ENCODE measurements around the gene SH3TC1.

Gene SH3TC1

GRCh38 chr4:8227771-8228318, 28.8 kb downstream of the SH3TC1 start:
- Histone ChIP-seq H3K4me1 (ENCODE audit: control insufficient read depth in 5 of 5, insufficient read depth in 5 of 5, low read length in 5 of 5) (peaks cover 3 to 42% (median 20%) of the 10 kb centered on the region in 5 donors), H3K27ac (ENCODE audit: low read depth, low read length) (peak overlapping the region; percentile 69), H3K27me3 (ENCODE audit: control insufficient read depth in 5 of 5, insufficient read depth in 4 of 5, low read length in 5 of 5) (no peaks in the 10 kb centered on the region), H3K9me3 (ENCODE audit: control insufficient read depth in 5 of 5, low read length in 5 of 5) (no peaks in the 10 kb centered on the region), H3K9ac (ENCODE audit: low read length in 5 of 5) (no peak overlapping the region), H3K4me3 (ENCODE audit: low read depth in 1 of 5, low read length in 5 of 5) (peak overlapping the region in 1 of 5 donors; percentile 8), H3K36me3 (ENCODE audit: control insufficient read depth in 5 of 5, insufficient read depth in 5 of 5, low read length in 5 of 5) (peaks cover 0 to 62% (median 26%) of the 10 kb centered on the region in 5 donors)

- peak overlapping the region in 1 of 5 donors; percentile 8 for H3K4me3 ChIP-seq (ENCODE audit: low read depth in 1 of 5, low read length in 5 of 5)
- peaks cover 3 to 42% (median 20%) of the 10 kb centered on the region in 5 donors for H3K4me1 ChIP-seq (ENCODE audit: control insufficient read depth in 5 of 5, insufficient read depth in 5 of 5, low read length in 5 of 5)
- no peaks in the 10 kb centered on the region for H3K27me3 ChIP-seq (ENCODE audit: control insufficient read depth in 5 of 5, insufficient read depth in 4 of 5, low read length in 5 of 5)
- H3K9me3 ChIP-seq (ENCODE audit: control insufficient read depth in 5 of 5, low read length in 5 of 5): no peaks in the 10 kb centered on the region
- H3K9ac ChIP-seq (ENCODE audit: low read length in 5 of 5): peak overlapping the region in 1 of 5 donors; percentile 49
- H3K27ac ChIP-seq (ENCODE audit: low read depth, low read length): peak overlapping the region; percentile 69
- H3K36me3 ChIP-seq (ENCODE audit: control insufficient read depth in 5 of 5, insufficient read depth in 5 of 5, low read length in 5 of 5): peaks cover 0 to 62% (median 27%) of the 10 kb centered on the region in 5 donors
Observed at GRCh38 chr4:8228319-8229250, 29.5 kb downstream of the SH3TC1 start.

- H3K36me3 ChIP-seq (ENCODE audit: control insufficient read depth in 5 of 5, insufficient read depth in 5 of 5, low read length in 5 of 5): peaks cover 0 to 62% (median 30%) of the 10 kb centered on the region in 5 donors
- H3K27me3 ChIP-seq (ENCODE audit: control insufficient read depth in 5 of 5, insufficient read depth in 4 of 5, low read length in 5 of 5): no peaks in the 10 kb centered on the region
- no peak overlapping the region for H3K4me3 ChIP-seq (ENCODE audit: low read depth in 1 of 5, low read length in 5 of 5)
- peak overlapping the region; percentile 69 for H3K27ac ChIP-seq (ENCODE audit: low read depth, low read length)
- H3K9me3 ChIP-seq (ENCODE audit: control insufficient read depth in 5 of 5, low read length in 5 of 5): no peaks in the 10 kb centered on the region
- peaks cover 3 to 42% (median 20%) of the 10 kb centered on the region in 5 donors for H3K4me1 ChIP-seq (ENCODE audit: control insufficient read depth in 5 of 5, insufficient read depth in 5 of 5, low read length in 5 of 5)
- no peak overlapping the region for H3K9ac ChIP-seq (ENCODE audit: low read length in 5 of 5)
Observed at GRCh38 chr4:8229331-8229975, 30.4 kb downstream of the SH3TC1 start.

- no peak overlapping the region for H3K4me3 ChIP-seq (ENCODE audit: low read depth in 1 of 5, low read length in 5 of 5)
- H3K9ac ChIP-seq (ENCODE audit: low read length in 5 of 5): no peak overlapping the region
- H3K9me3 ChIP-seq (ENCODE audit: control insufficient read depth in 5 of 5, low read length in 5 of 5): no peaks in the 10 kb centered on the region
- peaks cover 3 to 36% (median 17%) of the 10 kb centered on the region in 5 donors for H3K4me1 ChIP-seq (ENCODE audit: control insufficient read depth in 5 of 5, insufficient read depth in 5 of 5, low read length in 5 of 5)
- H3K36me3 ChIP-seq (ENCODE audit: control insufficient read depth in 5 of 5, insufficient read depth in 5 of 5, low read length in 5 of 5): peaks cover 0 to 62% (median 30%) of the 10 kb centered on the region in 5 donors
- H3K27me3 ChIP-seq (ENCODE audit: control insufficient read depth in 5 of 5, insufficient read depth in 4 of 5, low read length in 5 of 5): no peaks in the 10 kb centered on the region
- no peak overlapping the region for H3K27ac ChIP-seq (ENCODE audit: low read depth, low read length)
Observed at GRCh38 chr4:8230033-8230432, 30.9 kb downstream of the SH3TC1 start.

- no peak overlapping the region for H3K9ac ChIP-seq (ENCODE audit: low read length in 5 of 5)
- no peak overlapping the region for H3K27ac ChIP-seq (ENCODE audit: low read depth, low read length)
- peaks cover 0 to 66% (median 34%) of the 10 kb centered on the region in 5 donors for H3K36me3 ChIP-seq (ENCODE audit: control insufficient read depth in 5 of 5, insufficient read depth in 5 of 5, low read length in 5 of 5)
- no peaks in the 10 kb centered on the region for H3K27me3 ChIP-seq (ENCODE audit: control insufficient read depth in 5 of 5, insufficient read depth in 4 of 5, low read length in 5 of 5)
- peaks cover 3 to 31% (median 13%) of the 10 kb centered on the region in 5 donors for H3K4me1 ChIP-seq (ENCODE audit: control insufficient read depth in 5 of 5, insufficient read depth in 5 of 5, low read length in 5 of 5)
- H3K4me3 ChIP-seq (ENCODE audit: low read depth in 1 of 5, low read length in 5 of 5): no peak overlapping the region
- H3K9me3 ChIP-seq (ENCODE audit: control insufficient read depth in 5 of 5, low read length in 5 of 5): no peaks in the 10 kb centered on the region
Observed at GRCh38 chr4:8230891-8231290, 31.8 kb downstream of the SH3TC1 start.

- Histone ChIP-seq H3K27me3 (ENCODE audit: control insufficient read depth in 5 of 5, insufficient read depth in 4 of 5, low read length in 5 of 5) (no peaks in the 10 kb centered on the region), H3K9ac (ENCODE audit: low read length in 5 of 5) (no peak overlapping the region), H3K36me3 (ENCODE audit: control insufficient read depth in 5 of 5, insufficient read depth in 5 of 5, low read length in 5 of 5) (peaks cover 0 to 68% (median 41%) of the 10 kb centered on the region in 5 donors), H3K9me3 (ENCODE audit: control insufficient read depth in 5 of 5, low read length in 5 of 5) (no peaks in the 10 kb centered on the region), H3K27ac (ENCODE audit: low read depth, low read length) (no peak overlapping the region), H3K4me1 (ENCODE audit: control insufficient read depth in 5 of 5, insufficient read depth in 5 of 5, low read length in 5 of 5) (peaks cover 3 to 25% (median 13%) of the 10 kb centered on the region in 5 donors), H3K4me3 (ENCODE audit: low read depth in 1 of 5, low read length in 5 of 5) (no peak overlapping the region)
Observed at GRCh38 chr4:8231551-8232049, 32.5 kb downstream of the SH3TC1 start.

- no peaks in the 10 kb centered on the region for H3K9me3 ChIP-seq (ENCODE audit: control insufficient read depth in 5 of 5, low read length in 5 of 5)
- no peaks in the 10 kb centered on the region for H3K27me3 ChIP-seq (ENCODE audit: control insufficient read depth in 5 of 5, insufficient read depth in 4 of 5, low read length in 5 of 5)
- no peak overlapping the region for H3K4me3 ChIP-seq (ENCODE audit: low read depth in 1 of 5, low read length in 5 of 5)
- H3K36me3 ChIP-seq (ENCODE audit: control insufficient read depth in 5 of 5, insufficient read depth in 5 of 5, low read length in 5 of 5): peaks cover 0 to 68% (median 52%) of the 10 kb centered on the region in 5 donors
- no peak overlapping the region for H3K27ac ChIP-seq (ENCODE audit: low read depth, low read length)
- H3K4me1 ChIP-seq (ENCODE audit: control insufficient read depth in 5 of 5, insufficient read depth in 5 of 5, low read length in 5 of 5): peaks cover 3 to 15% (median 12%) of the 10 kb centered on the region in 5 donors
- H3K9ac ChIP-seq (ENCODE audit: low read length in 5 of 5): no peak overlapping the region
Observed at GRCh38 chr4:8232748-8233147, 33.7 kb downstream of the SH3TC1 start.

GRCh38 chr4:8233672-8234484, 34.8 kb downstream of the SH3TC1 start:
- no peak overlapping the region for H3K9ac ChIP-seq (ENCODE audit: low read length in 5 of 5)
- H3K4me3 ChIP-seq (ENCODE audit: low read depth in 1 of 5, low read length in 5 of 5): no peak overlapping the region
- peaks cover 0 to 72% (median 55%) of the 10 kb centered on the region in 5 donors for H3K36me3 ChIP-seq (ENCODE audit: control insufficient read depth in 5 of 5, insufficient read depth in 5 of 5, low read length in 5 of 5)
- H3K27me3 ChIP-seq (ENCODE audit: control insufficient read depth in 5 of 5, insufficient read depth in 4 of 5, low read length in 5 of 5): no peaks in the 10 kb centered on the region
- H3K9me3 ChIP-seq (ENCODE audit: control insufficient read depth in 5 of 5, low read length in 5 of 5): no peaks in the 10 kb centered on the region
- peaks cover 0 to 3% (median under 1%) of the 10 kb centered on the region in 5 donors for H3K4me1 ChIP-seq (ENCODE audit: control insufficient read depth in 5 of 5, insufficient read depth in 5 of 5, low read length in 5 of 5)
- no peak overlapping the region for H3K27ac ChIP-seq (ENCODE audit: low read depth, low read length)

GRCh38 chr4:8234715-8235114, 35.6 kb downstream of the SH3TC1 start:
- Histone ChIP-seq H3K4me1 (ENCODE audit: control insufficient read depth in 5 of 5, insufficient read depth in 5 of 5, low read length in 5 of 5) (no peaks in the 10 kb centered on the region), H3K9me3 (ENCODE audit: control insufficient read depth in 5 of 5, low read length in 5 of 5) (peaks cover 0 to 2% (median 0%) of the 10 kb centered on the region in 5 donors), H3K27ac (ENCODE audit: low read depth, low read length) (no peak overlapping the region), H3K27me3 (ENCODE audit: control insufficient read depth in 5 of 5, insufficient read depth in 4 of 5, low read length in 5 of 5) (no peaks in the 10 kb centered on the region), H3K9ac (ENCODE audit: low read length in 5 of 5) (no peak overlapping the region), H3K4me3 (ENCODE audit: low read depth in 1 of 5, low read length in 5 of 5) (no peak overlapping the region), H3K36me3 (ENCODE audit: control insufficient read depth in 5 of 5, insufficient read depth in 5 of 5, low read length in 5 of 5) (peaks cover 0 to 81% (median 61%) of the 10 kb centered on the region in 5 donors)

Measured in subcutaneous abdominal adipose tissue (tissue), 5 donors.